Measurements from ENCODE around the gene ALDH1A1.

ALDH1A1 gene

DNA sequence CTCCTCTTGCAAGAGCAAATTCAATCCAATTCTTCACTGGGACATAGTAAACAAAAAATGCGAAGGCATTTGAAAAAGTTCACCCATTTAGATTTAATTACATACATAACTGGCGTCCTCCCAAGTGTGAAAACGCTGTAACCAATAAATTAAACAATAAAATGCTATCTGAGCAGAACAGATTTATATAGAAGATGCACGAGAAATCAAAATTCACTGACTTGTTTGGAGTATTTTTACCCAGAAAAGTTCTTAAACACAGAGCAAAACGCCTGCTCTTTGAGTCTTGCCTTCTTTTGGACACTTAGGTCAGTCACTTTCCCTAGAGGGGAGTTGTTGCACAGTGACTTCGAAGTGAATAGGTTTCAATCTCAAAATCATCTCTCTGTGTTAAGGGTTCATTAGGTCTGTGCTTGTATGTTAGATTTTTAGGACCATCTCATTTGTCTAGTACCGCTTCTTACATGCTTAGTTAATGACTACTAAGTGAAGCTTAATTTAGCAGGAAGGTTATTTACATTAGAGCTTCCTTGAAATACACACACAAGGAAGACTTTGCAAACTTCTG is 1.9 kb downstream of the ALDH1A1 start:
- no peak for ATAC-seq
- TF ChIP-seq PPARA (CRISPR knock-in tag; IDR thresholded peaks at IDR 0.05; ENCODE audit: borderline replicate concordance): no peak
- TF ChIP-seq, protein P1, sequence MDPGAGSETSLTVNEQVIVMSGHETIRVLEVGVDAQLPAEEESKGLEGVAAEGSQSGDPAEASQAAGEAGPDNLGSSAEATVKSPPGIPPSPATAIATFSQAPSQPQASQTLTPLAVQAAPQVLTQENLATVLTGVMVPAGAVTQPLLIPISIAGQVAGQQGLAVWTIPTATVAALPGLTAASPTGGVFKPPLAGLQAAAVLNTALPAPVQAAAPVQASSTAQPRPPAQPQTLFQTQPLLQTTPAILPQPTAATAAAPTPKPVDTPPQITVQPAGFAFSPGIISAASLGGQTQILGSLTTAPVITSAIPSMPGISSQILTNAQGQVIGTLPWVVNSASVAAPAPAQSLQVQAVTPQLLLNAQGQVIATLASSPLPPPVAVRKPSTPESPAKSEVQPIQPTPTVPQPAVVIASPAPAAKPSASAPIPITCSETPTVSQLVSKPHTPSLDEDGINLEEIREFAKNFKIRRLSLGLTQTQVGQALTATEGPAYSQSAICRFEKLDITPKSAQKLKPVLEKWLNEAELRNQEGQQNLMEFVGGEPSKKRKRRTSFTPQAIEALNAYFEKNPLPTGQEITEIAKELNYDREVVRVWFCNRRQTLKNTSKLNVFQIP (CRISPR knock-in tag; IDR thresholded peaks at IDR 0.05; ENCODE audit: borderline replicate concordance, low read depth): no peak
- no peak for TF ChIP-seq RARB (CRISPR knock-in tag; IDR thresholded peaks at IDR 0.05)
- TF ChIP-seq, protein P2, sequence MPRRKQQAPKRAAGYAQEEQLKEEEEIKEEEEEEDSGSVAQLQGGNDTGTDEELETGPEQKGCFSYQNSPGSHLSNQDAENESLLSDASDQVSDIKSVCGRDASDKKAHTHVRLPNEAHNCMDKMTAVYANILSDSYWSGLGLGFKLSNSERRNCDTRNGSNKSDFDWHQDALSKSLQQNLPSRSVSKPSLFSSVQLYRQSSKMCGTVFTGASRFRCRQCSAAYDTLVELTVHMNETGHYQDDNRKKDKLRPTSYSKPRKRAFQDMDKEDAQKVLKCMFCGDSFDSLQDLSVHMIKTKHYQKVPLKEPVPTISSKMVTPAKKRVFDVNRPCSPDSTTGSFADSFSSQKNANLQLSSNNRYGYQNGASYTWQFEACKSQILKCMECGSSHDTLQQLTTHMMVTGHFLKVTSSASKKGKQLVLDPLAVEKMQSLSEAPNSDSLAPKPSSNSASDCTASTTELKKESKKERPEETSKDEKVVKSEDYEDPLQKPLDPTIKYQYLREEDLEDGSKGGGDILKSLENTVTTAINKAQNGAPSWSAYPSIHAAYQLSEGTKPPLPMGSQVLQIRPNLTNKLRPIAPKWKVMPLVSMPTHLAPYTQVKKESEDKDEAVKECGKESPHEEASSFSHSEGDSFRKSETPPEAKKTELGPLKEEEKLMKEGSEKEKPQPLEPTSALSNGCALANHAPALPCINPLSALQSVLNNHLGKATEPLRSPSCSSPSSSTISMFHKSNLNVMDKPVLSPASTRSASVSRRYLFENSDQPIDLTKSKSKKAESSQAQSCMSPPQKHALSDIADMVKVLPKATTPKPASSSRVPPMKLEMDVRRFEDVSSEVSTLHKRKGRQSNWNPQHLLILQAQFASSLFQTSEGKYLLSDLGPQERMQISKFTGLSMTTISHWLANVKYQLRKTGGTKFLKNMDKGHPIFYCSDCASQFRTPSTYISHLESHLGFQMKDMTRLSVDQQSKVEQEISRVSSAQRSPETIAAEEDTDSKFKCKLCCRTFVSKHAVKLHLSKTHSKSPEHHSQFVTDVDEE (CRISPR knock-in tag; IDR thresholded peaks at IDR 0.05): no peak
- no peak for TF ChIP-seq ARNTL (CRISPR knock-in tag; IDR thresholded peaks at IDR 0.05; ENCODE audit: borderline replicate concordance, low read depth)
- no peak for TF ChIP-seq ZC3H10 (CRISPR knock-in tag; IDR thresholded peaks at IDR 0.05)
- TF ChIP-seq ZNF8 (CRISPR knock-in tag; IDR thresholded peaks at IDR 0.05): no peak
- TF ChIP-seq, protein P3, sequence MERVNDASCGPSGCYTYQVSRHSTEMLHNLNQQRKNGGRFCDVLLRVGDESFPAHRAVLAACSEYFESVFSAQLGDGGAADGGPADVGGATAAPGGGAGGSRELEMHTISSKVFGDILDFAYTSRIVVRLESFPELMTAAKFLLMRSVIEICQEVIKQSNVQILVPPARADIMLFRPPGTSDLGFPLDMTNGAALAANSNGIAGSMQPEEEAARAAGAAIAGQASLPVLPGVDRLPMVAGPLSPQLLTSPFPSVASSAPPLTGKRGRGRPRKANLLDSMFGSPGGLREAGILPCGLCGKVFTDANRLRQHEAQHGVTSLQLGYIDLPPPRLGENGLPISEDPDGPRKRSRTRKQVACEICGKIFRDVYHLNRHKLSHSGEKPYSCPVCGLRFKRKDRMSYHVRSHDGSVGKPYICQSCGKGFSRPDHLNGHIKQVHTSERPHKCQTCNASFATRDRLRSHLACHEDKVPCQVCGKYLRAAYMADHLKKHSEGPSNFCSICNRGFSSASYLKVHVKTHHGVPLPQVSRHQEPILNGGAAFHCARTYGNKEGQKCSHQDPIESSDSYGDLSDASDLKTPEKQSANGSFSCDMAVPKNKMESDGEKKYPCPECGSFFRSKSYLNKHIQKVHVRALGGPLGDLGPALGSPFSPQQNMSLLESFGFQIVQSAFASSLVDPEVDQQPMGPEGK (CRISPR knock-in tag; IDR thresholded peaks at IDR 0.05; ENCODE audit: borderline replicate concordance): no peak
- TF ChIP-seq ZNF70 (CRISPR knock-in tag; IDR thresholded peaks at IDR 0.05): no peak
- no peak for TF ChIP-seq OSR1 (CRISPR knock-in tag; IDR thresholded peaks at IDR 0.05)
- TF ChIP-seq ISL1 (CRISPR knock-in tag; IDR thresholded peaks at IDR 0.05): no peak
- no peak for TF ChIP-seq ZNF565 (CRISPR knock-in tag; conservative IDR thresholded peaks at IDR 0.05; ENCODE audit: low read depth)
- no peak for TF ChIP-seq ZFP30 (CRISPR knock-in tag; IDR thresholded peaks at IDR 0.05)

DNA sequence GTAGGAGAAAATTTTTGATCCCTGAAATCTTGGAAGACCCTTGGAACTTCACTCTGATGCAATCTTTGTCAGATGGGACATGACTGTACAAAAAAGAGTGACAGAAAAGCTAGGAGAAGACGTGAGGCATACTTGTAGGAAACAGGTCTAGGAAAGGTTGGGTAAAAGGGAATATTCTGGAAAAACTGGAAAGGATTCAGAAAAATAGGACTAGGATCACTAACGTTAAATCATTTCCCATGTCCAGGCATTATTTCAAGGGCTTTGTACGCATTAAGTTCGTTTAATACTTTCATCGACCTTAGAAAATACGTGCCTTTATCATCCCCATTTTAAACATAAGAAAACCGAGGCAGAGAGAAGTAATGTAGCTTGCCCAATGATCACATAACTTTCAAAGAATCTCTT is 2.9 kb downstream of the ALDH1A1 start:
- no peak for ATAC-seq
- no peak for TF ChIP-seq ZFP3 (CRISPR knock-in tag; IDR thresholded peaks at IDR 0.05)
- TF ChIP-seq SNAI2 (CRISPR knock-in tag; IDR thresholded peaks at IDR 0.05): no peak
- TF ChIP-seq, protein P4, sequence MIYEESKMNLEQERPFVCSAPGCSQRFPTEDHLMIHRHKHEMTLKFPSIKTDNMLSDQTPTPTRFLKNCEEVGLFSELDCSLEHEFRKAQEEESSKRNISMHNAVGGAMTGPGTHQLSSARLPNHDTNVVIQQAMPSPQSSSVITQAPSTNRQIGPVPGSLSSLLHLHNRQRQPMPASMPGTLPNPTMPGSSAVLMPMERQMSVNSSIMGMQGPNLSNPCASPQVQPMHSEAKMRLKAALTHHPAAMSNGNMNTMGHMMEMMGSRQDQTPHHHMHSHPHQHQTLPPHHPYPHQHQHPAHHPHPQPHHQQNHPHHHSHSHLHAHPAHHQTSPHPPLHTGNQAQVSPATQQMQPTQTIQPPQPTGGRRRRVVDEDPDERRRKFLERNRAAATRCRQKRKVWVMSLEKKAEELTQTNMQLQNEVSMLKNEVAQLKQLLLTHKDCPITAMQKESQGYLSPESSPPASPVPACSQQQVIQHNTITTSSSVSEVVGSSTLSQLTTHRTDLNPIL (CRISPR knock-in tag; IDR thresholded peaks at IDR 0.05; ENCODE audit: low read depth): no peak
- TF ChIP-seq, protein P2 (CRISPR knock-in tag; IDR thresholded peaks at IDR 0.05): no peak
- TF ChIP-seq OSR1 (CRISPR knock-in tag; IDR thresholded peaks at IDR 0.05): no peak
- TF ChIP-seq GLIS3 (CRISPR knock-in tag; IDR thresholded peaks at IDR 0.05): no peak
- TF ChIP-seq ZNF565 (CRISPR knock-in tag; conservative IDR thresholded peaks at IDR 0.05; ENCODE audit: low read depth): no peak
- TF ChIP-seq ARNTL (CRISPR knock-in tag; IDR thresholded peaks at IDR 0.05; ENCODE audit: borderline replicate concordance, low read depth): no peak
- TF ChIP-seq ESRRG (CRISPR knock-in tag; IDR thresholded peaks at IDR 0.05): no peak
- TF ChIP-seq, protein P3 (CRISPR knock-in tag; IDR thresholded peaks at IDR 0.05; ENCODE audit: borderline replicate concordance): no peak
- TF ChIP-seq, protein P5, sequence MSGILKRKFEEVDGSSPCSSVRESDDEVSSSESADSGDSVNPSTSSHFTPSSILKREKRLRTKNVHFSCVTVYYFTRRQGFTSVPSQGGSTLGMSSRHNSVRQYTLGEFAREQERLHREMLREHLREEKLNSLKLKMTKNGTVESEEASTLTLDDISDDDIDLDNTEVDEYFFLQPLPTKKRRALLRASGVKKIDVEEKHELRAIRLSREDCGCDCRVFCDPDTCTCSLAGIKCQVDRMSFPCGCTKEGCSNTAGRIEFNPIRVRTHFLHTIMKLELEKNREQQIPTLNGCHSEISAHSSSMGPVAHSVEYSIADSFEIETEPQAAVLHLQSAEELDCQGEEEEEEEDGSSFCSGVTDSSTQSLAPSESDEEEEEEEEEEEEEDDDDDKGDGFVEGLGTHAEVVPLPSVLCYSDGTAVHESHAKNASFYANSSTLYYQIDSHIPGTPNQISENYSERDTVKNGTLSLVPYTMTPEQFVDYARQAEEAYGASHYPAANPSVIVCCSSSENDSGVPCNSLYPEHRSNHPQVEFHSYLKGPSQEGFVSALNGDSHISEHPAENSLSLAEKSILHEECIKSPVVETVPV (CRISPR knock-in tag; IDR thresholded peaks at IDR 0.05): no peak
- TF ChIP-seq ZFP30 (CRISPR knock-in tag; IDR thresholded peaks at IDR 0.05): no peak
- TF ChIP-seq ZNF8 (CRISPR knock-in tag; IDR thresholded peaks at IDR 0.05): no peak
- TF ChIP-seq TCF4 (CRISPR knock-in tag; IDR thresholded peaks at IDR 0.05; ENCODE audit: borderline replicate concordance): no peak
- TF ChIP-seq BACH2 (CRISPR knock-in tag; IDR thresholded peaks at IDR 0.05; ENCODE audit: borderline replicate concordance): no peak
- no peak for TF ChIP-seq CSDC2 (CRISPR knock-in tag; IDR thresholded peaks at IDR 0.05)
- TF ChIP-seq, protein P1 (CRISPR knock-in tag; IDR thresholded peaks at IDR 0.05; ENCODE audit: borderline replicate concordance, low read depth): no peak
- no peak for TF ChIP-seq RARB (CRISPR knock-in tag; IDR thresholded peaks at IDR 0.05)
- no peak for TF ChIP-seq ZC3H10 (CRISPR knock-in tag; IDR thresholded peaks at IDR 0.05)
- TF ChIP-seq TOX (CRISPR knock-in tag; IDR thresholded peaks at IDR 0.05; ENCODE audit: borderline replicate concordance): no peak
